Astrocyte (in vitro differentiated cells and primary cell): ENCODE measurements around the gene ATP2C1.

Experiments
- EZH2 ChIP-seq: IDR thresholded peaks from 2 replicates; pipeline ENCODE4 v1.6.1; 2012; ENCODE audit warnings: mild to moderate bottlenecking, low read length, inconsistent platforms; ENCODE audit not compliant: insufficient read depth
- TF ChIP-seq, protein P1 (sequence below): IDR thresholded peaks from 2 replicates; pipeline ENCODE4 v1.5.1; 2011; ENCODE audit warnings: low read depth, mild to moderate bottlenecking, inconsistent platforms, low read length, moderate library complexity; ENCODE audit not compliant: insufficient read depth

DNA sequence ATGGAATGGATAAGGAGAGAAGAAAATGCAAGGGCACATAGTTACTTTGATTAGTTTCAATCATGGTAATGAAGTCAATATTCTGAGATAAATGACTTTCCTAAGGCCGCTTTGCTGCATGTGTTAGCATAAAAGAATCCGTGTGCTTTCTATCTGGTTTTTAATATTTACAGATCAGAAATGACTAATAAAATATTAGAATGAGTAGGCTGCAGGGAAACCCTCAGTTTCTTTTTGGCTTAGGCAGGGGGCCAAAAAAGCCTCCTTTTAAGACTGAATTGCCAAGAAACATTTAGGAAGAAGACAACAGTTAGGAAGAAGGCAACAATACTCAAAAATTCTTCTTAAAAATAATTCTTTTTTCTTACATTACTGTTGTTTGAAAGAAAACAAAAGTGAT, 144.4 kb downstream of the ATP2C1 start:
- TF ChIP-seq, protein P1, sequence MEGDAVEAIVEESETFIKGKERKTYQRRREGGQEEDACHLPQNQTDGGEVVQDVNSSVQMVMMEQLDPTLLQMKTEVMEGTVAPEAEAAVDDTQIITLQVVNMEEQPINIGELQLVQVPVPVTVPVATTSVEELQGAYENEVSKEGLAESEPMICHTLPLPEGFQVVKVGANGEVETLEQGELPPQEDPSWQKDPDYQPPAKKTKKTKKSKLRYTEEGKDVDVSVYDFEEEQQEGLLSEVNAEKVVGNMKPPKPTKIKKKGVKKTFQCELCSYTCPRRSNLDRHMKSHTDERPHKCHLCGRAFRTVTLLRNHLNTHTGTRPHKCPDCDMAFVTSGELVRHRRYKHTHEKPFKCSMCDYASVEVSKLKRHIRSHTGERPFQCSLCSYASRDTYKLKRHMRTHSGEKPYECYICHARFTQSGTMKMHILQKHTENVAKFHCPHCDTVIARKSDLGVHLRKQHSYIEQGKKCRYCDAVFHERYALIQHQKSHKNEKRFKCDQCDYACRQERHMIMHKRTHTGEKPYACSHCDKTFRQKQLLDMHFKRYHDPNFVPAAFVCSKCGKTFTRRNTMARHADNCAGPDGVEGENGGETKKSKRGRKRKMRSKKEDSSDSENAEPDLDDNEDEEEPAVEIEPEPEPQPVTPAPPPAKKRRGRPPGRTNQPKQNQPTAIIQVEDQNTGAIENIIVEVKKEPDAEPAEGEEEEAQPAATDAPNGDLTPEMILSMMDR, result no peak
- TF ChIP-seq EZH2, result no peak
